DOHH2 (cell line): Measurements from ENCODE around the gene XBP1.

ENCODE experiments used
- CTCF ChIP-seq: fragments of 200-600 bp; sonication (generic); IDR thresholded peaks from one replicate; pipeline ENCODE4 v1.5.1; 2014; ENCODE audit warnings: antibody characterized with exemption, mild to moderate bottlenecking, low read depth, low read length; ENCODE audit not compliant: poor library complexity, severe bottlenecking
- EZH2phosphoT487 ChIP-seq: fragments of 200-600 bp; sonication (generic); IDR thresholded peaks from 2 replicates; pipeline ENCODE4 v1.6.1; 2017; ENCODE audit warnings: borderline replicate concordance, mild to moderate bottlenecking, antibody characterized with exemption, low read length, moderate library complexity, mixed read lengths

- no peak for TF ChIP-seq CTCF
- no peak for TF ChIP-seq EZH2phosphoT487
These were observed 11.8 kb downstream of the XBP1 start for GRCh38 chr22:28788601-28789000.
